Measurements from ENCODE around the gene INS. TPM values are rescaled to one million over a fixed set of nuclear protein-coding genes. Genes with fewer than 3 reads are reported as not detected.

The INS gene
- total RNA-seq, 1 donor from 2014 or later: not detected

- TF ChIP-seq CTCF (IDR thresholded peaks at IDR 0.05): no peak
- Histone ChIP-seq H3K9me3 (no peaks in the 10 kb centered on the region), H3K27ac (no peak within 1 kb of the TSS), H3K4me1 (no peaks in the 10 kb centered on the region), H3K36me3 (no peaks in the 10 kb centered on the region), H3K27me3 (peaks cover 4% of the 10 kb centered on the region), H3K4me3 (no peak within 1 kb of the TSS)
- DNase-seq (ENCODE audit: low spot score in 2 of 2): no peak
- intact Hi-C loops (cut with DNase I): no loop called here
These were observed 10.6 kb upstream of the INS start, which contains the start of gene TH for GRCh38 chr11:2171591-2172003. TSS of gene TH (minus strand) at chr11:2171815. CDS start at chr11:2171786, 29 bp downstream.

GRCh38 chr11:2169626-2170570, 8.9 kb upstream of the INS start:
- Histone ChIP-seq H3K27ac (no peak overlapping the region), H3K36me3 (no peaks in the 10 kb centered on the region), H3K9me3 (no peaks in the 10 kb centered on the region), H3K27me3 (peaks cover 4% of the 10 kb centered on the region), H3K4me3 (no peak overlapping the region), H3K4me1 (peaks cover 3 to 4% of the 10 kb centered on the region in 2 donors)
- no peak for TF ChIP-seq CTCF (IDR thresholded peaks at IDR 0.05)
- DNase-seq (ENCODE audit: low spot score in 2 of 2): no peak
- intact Hi-C loops (cut with DNase I): no loop called here

- Histone ChIP-seq H3K36me3 (no peaks in the 10 kb centered on the region), H3K4me3 (no peak overlapping the region), H3K9me3 (no peaks in the 10 kb centered on the region), H3K27me3 (peaks cover 4% of the 10 kb centered on the region), H3K4me1 (peaks cover 3 to 4% of the 10 kb centered on the region in 2 donors), H3K27ac (no peak overlapping the region)
- DNase-seq (ENCODE audit: low spot score in 2 of 2): no peak
- intact Hi-C loops (cut with DNase I): no loop called here
- TF ChIP-seq CTCF (IDR thresholded peaks at IDR 0.05): no peak
These were observed 8.0 kb upstream of the INS start for GRCh38 chr11:2169005-2169378.

- peaks cover 4% of the 10 kb centered on the region for H3K27me3 ChIP-seq
These were observed 7.4 kb upstream of the INS start for GRCh38 chr11:2168286-2169004.

More at GRCh38 chr11:2168286-2169004, 7.4 kb upstream of the INS start:
- Histone ChIP-seq H3K9me3 (no peaks in the 10 kb centered on the region), H3K36me3 (no peaks in the 10 kb centered on the region), H3K27ac (no peak overlapping the region), H3K4me1 (peaks cover 3 to 4% of the 10 kb centered on the region in 2 donors), H3K4me3 (no peak overlapping the region)
- no peak for TF ChIP-seq CTCF (IDR thresholded peaks at IDR 0.05)
- no peak for DNase-seq (ENCODE audit: low spot score in 2 of 2)
- intact Hi-C loops (cut with DNase I): no loop called here

All from ascending aorta (tissue), 2 donors.